Osteocyte (in vitro differentiated cells): Measurements from ENCODE around the gene PROM1. TPM values are rescaled to one million over a fixed set of nuclear protein-coding genes. Genes with fewer than 3 reads are reported as not detected.

Experiments
- DNase-seq: peaks from one replicate; pipeline ENCODE4 v3.0.0; 2021; ENCODE audit warnings: mixed read lengths; ENCODE audit not compliant: unreplicated experiment; ENCODE audit errors: extremely low spot score
- H3K27ac Mint-ChIP-seq: one replicate; pipeline ENCODE4 v1.8.0; 2021; ENCODE audit warnings: mild to moderate bottlenecking, mixed read lengths; ENCODE audit not compliant: unreplicated experiment
- H3K27me3 Mint-ChIP-seq: one replicate; pipeline ENCODE4 v1.8.0; 2021; ENCODE audit warnings: mixed read lengths; ENCODE audit not compliant: unreplicated experiment
- H3K36me3 Mint-ChIP-seq: one replicate; pipeline ENCODE4 v1.8.0; 2021; ENCODE audit warnings: mixed read lengths; ENCODE audit not compliant: unreplicated experiment
- H3K4me1 Mint-ChIP-seq: one replicate; pipeline ENCODE4 v1.8.0; 2021; ENCODE audit warnings: mixed read lengths; ENCODE audit not compliant: unreplicated experiment
- H3K4me3 Mint-ChIP-seq: one replicate; pipeline ENCODE4 v1.8.0; 2021; ENCODE audit warnings: mild to moderate bottlenecking, moderate library complexity, mixed read lengths; ENCODE audit not compliant: unreplicated experiment
- H3K9me3 Mint-ChIP-seq: one replicate; pipeline ENCODE4 v1.8.0; 2021; ENCODE audit warnings: mixed read lengths; ENCODE audit not compliant: unreplicated experiment
- CTCF ChIP-seq: fragments of 200-600 bp; sonication (generic); IDR thresholded peaks from 2 replicates; pipeline ENCODE4 v1.5.0; 2021; ENCODE audit warnings: antibody characterized with exemption, mild to moderate bottlenecking, moderate library complexity
- total RNA-seq: library from RNA; stranded (reverse); gene quantifications from 2 replicates; pipeline ENCODE4 v1.2.1, GENCODE V29; 2021

Gene PROM1
- total RNA-seq, 1 donor from 2014 or later = not detected

DNA sequence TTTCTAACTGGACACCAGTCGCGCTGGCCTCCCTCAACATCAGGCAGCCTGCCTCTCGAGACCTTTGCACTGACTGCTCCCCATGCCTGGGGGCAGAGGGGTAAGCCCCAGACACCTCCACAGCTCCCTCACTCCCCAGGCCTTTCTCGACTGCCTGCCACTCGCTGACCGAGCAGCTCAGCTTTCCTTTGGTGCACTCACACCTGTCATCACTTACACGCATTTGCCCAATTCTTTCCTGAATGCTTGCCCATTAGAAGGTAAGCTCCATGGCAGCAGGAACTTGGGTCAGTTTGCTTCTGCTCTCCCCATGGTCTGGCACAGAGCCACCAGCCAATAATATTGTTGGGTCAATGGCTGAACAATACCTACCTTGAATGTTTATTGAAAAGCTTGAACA, 32.2 kb upstream of the PROM1 start:
- no peak overlapping the region for H3K4me3 Mint-ChIP-seq
- H3K9me3 Mint-ChIP-seq = no peaks in the 10 kb centered on the region
- H3K4me1 Mint-ChIP-seq = no peaks in the 10 kb centered on the region
- no peaks in the 10 kb centered on the region for H3K36me3 Mint-ChIP-seq
- DNase-seq = peak; percentile 80
- peaks cover 40% of the 10 kb centered on the region for H3K27me3 Mint-ChIP-seq
- TF ChIP-seq CTCF = no peak
- no peak overlapping the region for H3K27ac Mint-ChIP-seq

DNA sequence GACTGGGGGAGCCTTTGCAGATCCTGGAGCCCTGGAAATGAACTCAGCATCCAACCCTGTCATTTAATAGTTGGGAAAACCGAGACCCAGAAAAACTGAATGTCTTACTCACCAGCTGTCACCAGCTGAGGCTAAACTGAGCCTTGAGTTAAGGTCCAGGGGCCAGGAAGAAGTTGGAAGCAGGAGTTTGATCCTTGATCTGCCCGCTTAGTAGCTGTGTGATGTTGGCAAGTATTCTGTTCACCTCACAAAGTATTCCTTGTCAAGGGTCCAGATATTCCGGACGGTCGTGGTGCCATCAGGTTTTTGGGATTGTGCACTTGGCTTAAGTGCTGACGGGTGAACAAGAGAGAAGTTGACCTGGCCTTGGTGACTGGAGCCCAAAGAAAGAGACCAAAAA, 30.7 kb upstream of the PROM1 start:
- H3K27me3 Mint-ChIP-seq = peaks cover 39% of the 10 kb centered on the region
- H3K4me3 Mint-ChIP-seq = no peak overlapping the region
- no peaks in the 10 kb centered on the region for H3K9me3 Mint-ChIP-seq
- H3K27ac Mint-ChIP-seq = no peak overlapping the region
- no peaks in the 10 kb centered on the region for H3K36me3 Mint-ChIP-seq
- no peak for DNase-seq
- no peak for TF ChIP-seq CTCF
- H3K4me1 Mint-ChIP-seq = no peaks in the 10 kb centered on the region

DNA sequence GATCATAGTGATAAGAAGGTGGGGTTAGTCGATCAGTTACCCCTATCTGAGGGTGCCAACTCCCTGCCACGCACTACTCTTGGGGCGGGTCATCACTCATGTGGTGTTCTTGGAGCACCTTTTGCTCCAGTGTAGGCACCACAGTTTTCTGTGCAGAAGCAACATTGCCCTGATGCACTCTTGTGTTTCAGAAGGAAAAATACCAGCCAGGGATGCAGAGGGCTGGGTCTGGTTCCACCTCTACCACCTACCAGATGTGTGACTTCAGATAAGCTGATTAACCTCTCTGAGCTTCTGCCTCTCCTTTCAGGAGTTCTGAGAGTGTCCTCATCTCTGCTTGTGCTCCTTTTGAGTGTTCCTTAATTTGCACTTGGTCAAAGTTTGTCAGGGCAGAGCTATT, 29.9 kb upstream of the PROM1 start:
- Mint-ChIP-seq H3K36me3 (no peaks in the 10 kb centered on the region), H3K4me1 (no peaks in the 10 kb centered on the region), H3K27me3 (peaks cover 42% of the 10 kb centered on the region), H3K27ac (no peak overlapping the region), H3K9me3 (no peaks in the 10 kb centered on the region), H3K4me3 (no peak overlapping the region)
- DNase-seq = no peak
- TF ChIP-seq CTCF = no peak

- TF ChIP-seq CTCF = no peak
- no peak for DNase-seq
- no peak overlapping the region for H3K4me3 Mint-ChIP-seq
- no peaks in the 10 kb centered on the region for H3K36me3 Mint-ChIP-seq
- H3K27ac Mint-ChIP-seq = no peak overlapping the region
- H3K4me1 Mint-ChIP-seq = no peaks in the 10 kb centered on the region
- H3K27me3 Mint-ChIP-seq = peaks cover 34% of the 10 kb centered on the region
- no peaks in the 10 kb centered on the region for H3K9me3 Mint-ChIP-seq
Measured at GRCh38 chr4:16111533-16111932, 27.7 kb upstream of the PROM1 start.

DNA sequence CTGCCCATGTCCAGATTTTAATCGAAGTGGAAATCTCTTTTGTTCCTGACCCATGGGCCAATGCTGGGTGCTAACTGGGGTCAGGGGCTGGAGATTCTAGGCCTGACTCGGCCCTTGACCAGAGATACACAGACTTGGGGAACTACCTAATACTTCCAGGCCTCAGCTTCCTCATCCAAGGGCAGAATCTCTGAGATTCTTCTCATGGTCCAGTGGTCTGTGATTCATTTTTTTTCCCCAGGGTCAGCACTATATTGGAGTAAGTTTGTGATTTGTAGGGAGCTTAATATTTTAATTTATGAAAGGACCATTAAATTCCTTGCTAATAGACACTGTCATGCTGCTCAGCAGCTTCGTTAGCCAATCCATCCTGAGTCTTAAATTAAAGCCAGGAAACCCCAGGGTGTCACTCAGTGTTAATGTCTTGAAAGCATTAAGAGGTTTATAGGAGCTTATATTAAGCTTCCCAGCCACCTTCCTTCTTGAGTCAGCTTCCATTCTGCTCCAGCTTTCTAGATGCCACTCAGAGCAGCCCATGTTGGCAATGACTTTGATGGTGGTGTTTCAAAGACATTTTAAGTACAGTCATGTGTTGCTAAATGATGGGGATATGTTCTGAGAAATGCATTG, 27.0 kb upstream of the PROM1 start:
- no peaks in the 10 kb centered on the region for H3K36me3 Mint-ChIP-seq
- H3K4me3 Mint-ChIP-seq = no peak overlapping the region
- no peak for DNase-seq
- TF ChIP-seq CTCF = no peak
- no peak overlapping the region for H3K27ac Mint-ChIP-seq
- no peaks in the 10 kb centered on the region for H3K4me1 Mint-ChIP-seq
- H3K9me3 Mint-ChIP-seq = no peaks in the 10 kb centered on the region
- H3K27me3 Mint-ChIP-seq = peaks cover 34% of the 10 kb centered on the region
